AG10803 (cell line): Measurements from ENCODE around the gene OSBPL10.
"Not testable (repeated sequence)": the region's sequence is repeated elsewhere in the genome, so short reads cannot be mapped to it uniquely, and the experiment has no call there.

Source experiments
- DNase-seq: peaks from one replicate; pipeline ENCODE4 v3.0.0; 2010; ENCODE audit warnings: low read depth
- H3K4me3 ChIP-seq: 2 replicates; pipeline ENCODE4 v1.5.1; 2011; ENCODE audit warnings: mild to moderate bottlenecking, low read length, control low read depth
- TF ChIP-seq, protein P1 (sequence below): conservative IDR thresholded peaks from 2 replicates; pipeline ENCODE4 v1.5.1; 2011; ENCODE audit warnings: mild to moderate bottlenecking, low read length, control low read depth, inconsistent platforms

The OSBPL10 gene

DNA sequence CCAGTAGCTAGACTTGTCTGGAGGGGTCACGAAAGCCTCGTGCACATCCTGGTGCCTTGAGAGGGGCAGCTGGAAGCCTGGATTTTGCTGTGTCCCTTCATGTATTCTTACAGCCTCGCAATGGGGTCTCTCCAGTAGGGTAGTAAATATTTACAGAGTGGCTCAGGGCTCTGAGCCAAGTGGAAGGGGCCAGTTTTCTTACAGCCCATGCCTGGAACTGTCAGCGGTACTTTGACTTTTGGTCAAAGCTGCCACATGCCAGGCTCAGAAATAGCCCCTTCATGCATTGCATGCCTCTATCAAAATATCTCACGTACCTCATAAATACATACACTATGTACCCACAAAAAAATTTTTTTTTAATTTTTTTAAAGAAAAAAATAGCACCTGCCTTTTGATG is 119.2 kb downstream of the OSBPL10 start:
- TF ChIP-seq, protein P1, sequence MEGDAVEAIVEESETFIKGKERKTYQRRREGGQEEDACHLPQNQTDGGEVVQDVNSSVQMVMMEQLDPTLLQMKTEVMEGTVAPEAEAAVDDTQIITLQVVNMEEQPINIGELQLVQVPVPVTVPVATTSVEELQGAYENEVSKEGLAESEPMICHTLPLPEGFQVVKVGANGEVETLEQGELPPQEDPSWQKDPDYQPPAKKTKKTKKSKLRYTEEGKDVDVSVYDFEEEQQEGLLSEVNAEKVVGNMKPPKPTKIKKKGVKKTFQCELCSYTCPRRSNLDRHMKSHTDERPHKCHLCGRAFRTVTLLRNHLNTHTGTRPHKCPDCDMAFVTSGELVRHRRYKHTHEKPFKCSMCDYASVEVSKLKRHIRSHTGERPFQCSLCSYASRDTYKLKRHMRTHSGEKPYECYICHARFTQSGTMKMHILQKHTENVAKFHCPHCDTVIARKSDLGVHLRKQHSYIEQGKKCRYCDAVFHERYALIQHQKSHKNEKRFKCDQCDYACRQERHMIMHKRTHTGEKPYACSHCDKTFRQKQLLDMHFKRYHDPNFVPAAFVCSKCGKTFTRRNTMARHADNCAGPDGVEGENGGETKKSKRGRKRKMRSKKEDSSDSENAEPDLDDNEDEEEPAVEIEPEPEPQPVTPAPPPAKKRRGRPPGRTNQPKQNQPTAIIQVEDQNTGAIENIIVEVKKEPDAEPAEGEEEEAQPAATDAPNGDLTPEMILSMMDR: no peak
- H3K4me3 ChIP-seq: no peak overlapping the region
- DNase-seq: no peak

DNA sequence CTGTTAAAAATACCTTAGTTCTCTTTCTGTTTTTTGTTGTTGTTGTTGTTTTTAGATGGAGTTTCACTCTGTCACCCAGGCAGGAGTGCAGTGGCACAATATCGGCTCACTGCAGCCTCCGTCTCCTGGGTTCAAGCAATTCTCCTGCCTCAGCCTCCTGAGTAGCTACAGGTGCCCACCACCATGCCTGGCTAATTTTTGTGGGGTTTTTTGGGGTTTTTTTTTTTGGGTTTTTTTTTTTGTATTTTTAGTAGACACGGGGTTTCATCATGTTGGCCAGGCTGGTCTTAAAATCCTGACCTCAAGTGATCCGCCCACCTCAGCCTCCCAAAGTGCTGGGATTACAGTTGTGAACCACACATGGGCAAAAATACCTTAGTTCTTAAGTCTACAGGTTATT is 120.4 kb downstream of the OSBPL10 start:
- not testable (repeated sequence) for DNase-seq, H3K4me3 ChIP-seq

DNA sequence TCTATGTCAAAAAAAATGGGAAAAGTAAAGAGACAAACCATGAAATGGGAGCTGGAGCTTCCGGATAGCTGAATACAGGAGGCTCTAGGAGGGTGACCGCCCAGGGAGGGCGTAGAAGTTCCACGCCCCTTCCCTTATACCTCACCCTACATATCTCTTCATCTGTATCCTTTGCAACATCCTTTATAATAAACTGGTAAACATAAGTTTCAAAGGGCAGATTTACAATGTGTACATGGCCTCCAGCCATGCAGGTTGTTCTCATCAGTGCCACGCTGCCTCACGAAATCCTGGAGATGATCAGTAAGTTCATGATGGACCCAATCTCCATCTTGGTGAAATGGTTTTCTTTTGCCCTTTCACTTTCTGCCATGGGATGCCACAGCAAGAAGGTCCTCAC is 121.8 kb downstream of the OSBPL10 start:
- TF ChIP-seq, protein P1: no peak
- no peak for DNase-seq
- H3K4me3 ChIP-seq: no peak overlapping the region

DNA sequence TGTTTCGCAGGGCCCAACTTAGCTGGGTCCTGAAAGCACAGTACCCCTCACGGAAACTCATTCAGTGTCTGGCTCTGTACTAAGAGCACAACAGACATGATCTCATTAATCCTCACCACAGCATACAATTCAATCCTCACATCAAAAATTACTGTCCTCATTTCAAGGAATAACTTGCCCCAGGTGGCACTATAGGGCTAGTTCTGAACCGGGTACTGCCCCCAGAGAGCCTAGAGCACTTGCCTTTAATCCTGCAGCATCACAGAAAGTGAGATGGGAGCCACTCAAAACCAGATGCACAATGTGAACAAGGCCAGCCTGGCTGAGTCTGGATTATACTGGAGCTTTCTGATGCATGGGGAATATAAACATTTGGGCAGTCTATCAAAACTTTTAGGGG is 122.6 kb downstream of the OSBPL10 start:
- TF ChIP-seq, protein P1: no peak
- H3K4me3 ChIP-seq: no peak overlapping the region
- DNase-seq: no peak

DNA sequence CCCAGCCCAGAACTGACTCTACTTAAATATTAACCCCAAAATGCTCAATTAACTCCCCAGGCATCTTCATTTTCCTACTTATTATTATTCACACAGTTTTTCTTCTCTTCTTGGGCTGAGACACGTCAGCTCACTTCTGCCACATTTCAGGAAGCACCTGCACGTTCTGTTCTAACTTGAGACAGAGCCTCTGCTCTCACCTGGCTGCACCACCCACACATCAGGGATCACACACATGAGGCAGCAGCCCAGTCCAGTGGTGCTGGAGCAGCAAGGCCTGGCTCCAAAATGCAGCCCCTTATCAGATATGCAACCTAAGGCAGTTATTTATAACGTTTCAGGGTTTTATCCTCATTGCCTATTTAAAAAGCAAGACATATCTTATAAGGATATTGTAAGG is 127.5 kb downstream of the OSBPL10 start:
- no peak for DNase-seq
- TF ChIP-seq, protein P1: no peak
- no peak overlapping the region for H3K4me3 ChIP-seq

DNA sequence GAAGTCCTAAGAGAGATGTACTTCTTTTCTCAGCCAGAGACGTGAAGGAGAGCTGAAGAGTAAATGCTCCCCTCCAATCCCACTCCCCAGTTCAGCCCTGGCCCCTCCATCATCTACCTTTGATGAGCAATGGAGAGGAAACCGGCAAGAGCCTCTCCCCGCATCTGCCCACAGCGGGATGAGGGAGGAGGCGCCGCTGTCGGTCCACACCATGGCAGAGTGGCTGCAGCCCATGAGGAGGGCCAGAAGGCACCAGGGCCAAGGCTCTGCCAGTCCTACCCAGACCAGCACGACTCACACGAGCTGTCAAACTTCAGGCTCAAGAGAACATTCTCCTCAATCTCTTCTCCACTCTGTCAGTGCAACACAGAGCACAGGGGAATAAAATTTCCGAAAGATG is 129.8 kb downstream of the OSBPL10 start:
- TF ChIP-seq, protein P1: no peak
- H3K4me3 ChIP-seq: no peak overlapping the region
- no peak for DNase-seq

DNA sequence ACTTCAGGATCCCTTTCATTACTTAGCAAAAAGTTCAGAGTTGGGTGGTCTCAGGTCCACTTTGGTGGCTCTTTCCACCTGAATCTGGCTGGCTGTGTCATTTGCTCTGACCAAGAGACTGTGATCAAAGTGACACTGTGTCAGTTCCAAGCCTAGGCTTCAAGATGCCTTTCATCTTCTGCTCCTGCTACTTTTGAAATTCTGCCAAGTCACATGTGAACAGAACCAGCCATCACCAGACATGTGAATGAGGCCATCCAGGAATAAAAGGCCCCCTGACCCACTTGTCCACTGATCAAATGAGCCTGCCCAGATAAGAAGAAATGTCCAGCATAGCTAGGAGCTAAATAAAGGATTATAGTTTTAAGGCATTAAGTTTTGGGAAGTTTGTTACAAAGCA is 132.2 kb downstream of the OSBPL10 start:
- DNase-seq: no peak
- TF ChIP-seq, protein P1: no peak
- H3K4me3 ChIP-seq: no peak overlapping the region

DNA sequence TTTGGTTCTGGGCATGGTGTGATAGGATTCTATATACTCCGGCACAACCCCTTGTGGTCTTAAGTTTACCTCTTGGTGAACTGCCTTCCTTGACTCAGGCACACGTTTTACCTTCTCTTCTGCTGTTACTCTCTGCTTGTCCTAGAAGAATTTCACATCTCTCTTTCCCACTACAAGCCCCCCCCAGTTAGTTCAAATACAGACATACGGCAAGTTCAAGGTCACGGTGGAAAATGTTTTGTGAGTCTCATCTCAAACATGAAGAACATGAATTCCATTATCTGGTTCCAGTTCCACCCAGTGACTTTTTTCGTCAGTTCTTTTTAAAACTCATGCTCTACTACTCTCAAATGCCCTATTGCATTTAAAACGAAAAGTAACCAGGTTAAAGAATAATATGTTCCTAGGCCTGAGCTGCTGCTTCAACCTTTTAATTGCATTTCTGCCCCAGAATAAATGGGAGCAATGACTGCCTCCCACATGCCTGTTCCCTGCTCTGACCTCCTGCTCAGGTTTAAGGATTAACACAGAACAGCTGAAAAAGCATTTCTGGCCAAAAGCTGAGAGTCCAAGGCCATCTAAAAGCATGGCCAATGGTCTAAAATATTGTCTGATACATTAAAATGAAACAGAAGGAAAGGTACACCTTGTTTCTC is 132.8 kb downstream of the OSBPL10 start:
- DNase-seq: no peak

More for the DNA sequence above, 132.8 kb downstream of the OSBPL10 start:
- no peak overlapping the region for H3K4me3 ChIP-seq
- TF ChIP-seq, protein P1: no peak
